ENCODE results near the gene NLGN4X.

NLGN4X gene

DNA sequence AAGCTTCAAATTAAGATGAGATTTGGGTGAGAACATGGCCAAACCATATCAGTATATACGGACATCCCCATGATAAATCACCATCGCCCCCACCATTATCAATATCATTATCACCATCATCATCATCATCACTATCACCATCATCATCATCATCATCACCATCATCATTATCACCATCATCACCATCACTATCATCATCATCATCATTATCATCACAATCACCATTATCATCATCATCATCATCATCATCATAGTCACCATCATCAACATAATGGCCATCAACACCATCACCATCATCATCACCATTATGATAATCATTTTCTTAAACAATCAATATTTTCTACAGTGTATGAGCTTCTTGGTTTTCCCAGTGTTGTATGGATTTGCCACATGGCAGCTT, 360.9 kb downstream of the NLGN4X start:
- DNase-seq (ENCODE audit: low spot score) = no peak

DNA sequence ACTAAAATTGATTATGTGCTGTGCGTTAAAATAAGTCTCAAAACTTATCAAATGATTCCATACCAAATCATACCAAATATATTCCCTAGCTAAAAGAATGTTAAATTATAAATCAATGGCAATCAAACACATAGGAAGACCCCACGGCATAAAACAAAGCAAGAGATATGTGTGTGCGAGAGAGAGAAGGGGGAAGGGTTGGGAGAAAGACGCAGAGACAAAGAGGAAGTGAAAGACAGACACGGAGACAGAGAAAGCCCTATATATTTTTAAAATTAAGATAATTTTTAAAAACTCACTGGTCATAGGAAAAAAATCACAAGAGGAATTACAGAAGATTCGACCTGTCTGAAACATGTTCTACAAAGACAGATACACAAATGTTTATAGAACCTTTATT, 371.4 kb downstream of the NLGN4X start:
- no peak for DNase-seq (ENCODE audit: low spot score)

DNA sequence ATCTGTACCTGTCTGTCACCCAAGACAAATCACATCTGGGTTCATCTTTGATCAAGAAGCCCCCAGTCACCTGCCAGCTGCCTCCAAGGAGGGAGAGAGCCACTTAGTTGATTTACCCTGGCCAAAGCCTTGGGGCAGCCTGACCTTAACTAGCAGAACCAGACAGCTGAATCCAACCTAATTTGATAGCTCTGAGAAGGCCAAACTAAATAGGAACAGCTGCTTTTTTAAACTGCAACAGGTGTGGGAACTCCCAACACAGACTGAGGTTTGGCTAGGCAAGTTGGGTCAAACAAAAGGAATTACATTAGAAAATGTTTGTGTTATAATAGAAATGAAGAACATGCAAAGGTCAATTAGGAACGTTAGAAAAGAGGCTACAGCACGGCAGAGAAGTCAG, 375.7 kb downstream of the NLGN4X start:
- DNase-seq (ENCODE audit: low spot score) = no peak

DNA sequence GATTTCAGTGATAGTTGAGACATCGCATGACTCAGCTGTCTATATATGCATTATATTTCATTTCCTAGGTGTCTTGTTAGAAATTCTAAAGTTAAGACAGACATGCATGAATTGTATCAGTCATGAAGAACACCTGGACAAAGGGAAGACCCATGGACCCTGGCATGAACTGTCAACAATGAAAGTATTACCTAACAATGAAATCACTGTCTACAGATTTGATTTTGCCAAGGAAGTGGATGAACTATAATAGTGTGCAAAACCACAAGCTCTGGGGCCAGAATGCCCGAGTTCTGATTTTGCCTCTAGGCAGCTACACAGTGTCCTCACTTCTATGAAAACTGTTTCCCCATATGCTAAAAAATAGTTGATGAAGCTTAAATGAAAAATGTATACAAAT, 386.1 kb downstream of the NLGN4X start:
- DNase-seq (ENCODE audit: low spot score) = no peak
